ENCODE measurements around the gene OLIG1. TPM values are rescaled to one million over a fixed set of nuclear protein-coding genes. Genes with fewer than 3 reads are reported as not detected.

The OLIG1 gene
- total RNA-seq, 1 donor from 2014 or later, result 14.2 TPM

GRCh38 chr21:33022828-33023573 is 46.9 kb upstream of the OLIG1 start:
- Mint-ChIP-seq H3K9me3 (ENCODE audit: unreplicated experiment) (peaks cover 26% of the 10 kb centered on the region), H3K4me3 (ENCODE audit: unreplicated experiment) (peak overlapping the region; percentile 87), H3K4me1 (ENCODE audit: low read depth, unreplicated experiment) (peaks cover 21% of the 10 kb centered on the region), H3K27me3 (ENCODE audit: unreplicated experiment) (peaks cover 43% of the 10 kb centered on the region), H3K36me3 (ENCODE audit: unreplicated experiment) (no peaks in the 10 kb centered on the region), H3K27ac (ENCODE audit: unreplicated experiment) (no peak overlapping the region)
- TF ChIP-seq, protein P1, sequence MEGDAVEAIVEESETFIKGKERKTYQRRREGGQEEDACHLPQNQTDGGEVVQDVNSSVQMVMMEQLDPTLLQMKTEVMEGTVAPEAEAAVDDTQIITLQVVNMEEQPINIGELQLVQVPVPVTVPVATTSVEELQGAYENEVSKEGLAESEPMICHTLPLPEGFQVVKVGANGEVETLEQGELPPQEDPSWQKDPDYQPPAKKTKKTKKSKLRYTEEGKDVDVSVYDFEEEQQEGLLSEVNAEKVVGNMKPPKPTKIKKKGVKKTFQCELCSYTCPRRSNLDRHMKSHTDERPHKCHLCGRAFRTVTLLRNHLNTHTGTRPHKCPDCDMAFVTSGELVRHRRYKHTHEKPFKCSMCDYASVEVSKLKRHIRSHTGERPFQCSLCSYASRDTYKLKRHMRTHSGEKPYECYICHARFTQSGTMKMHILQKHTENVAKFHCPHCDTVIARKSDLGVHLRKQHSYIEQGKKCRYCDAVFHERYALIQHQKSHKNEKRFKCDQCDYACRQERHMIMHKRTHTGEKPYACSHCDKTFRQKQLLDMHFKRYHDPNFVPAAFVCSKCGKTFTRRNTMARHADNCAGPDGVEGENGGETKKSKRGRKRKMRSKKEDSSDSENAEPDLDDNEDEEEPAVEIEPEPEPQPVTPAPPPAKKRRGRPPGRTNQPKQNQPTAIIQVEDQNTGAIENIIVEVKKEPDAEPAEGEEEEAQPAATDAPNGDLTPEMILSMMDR (IDR thresholded peaks at IDR 0.05; ENCODE audit: partially characterized antibody, unreplicated experiment), result no peak
- DNase-seq, result peak; percentile 34

DNA sequence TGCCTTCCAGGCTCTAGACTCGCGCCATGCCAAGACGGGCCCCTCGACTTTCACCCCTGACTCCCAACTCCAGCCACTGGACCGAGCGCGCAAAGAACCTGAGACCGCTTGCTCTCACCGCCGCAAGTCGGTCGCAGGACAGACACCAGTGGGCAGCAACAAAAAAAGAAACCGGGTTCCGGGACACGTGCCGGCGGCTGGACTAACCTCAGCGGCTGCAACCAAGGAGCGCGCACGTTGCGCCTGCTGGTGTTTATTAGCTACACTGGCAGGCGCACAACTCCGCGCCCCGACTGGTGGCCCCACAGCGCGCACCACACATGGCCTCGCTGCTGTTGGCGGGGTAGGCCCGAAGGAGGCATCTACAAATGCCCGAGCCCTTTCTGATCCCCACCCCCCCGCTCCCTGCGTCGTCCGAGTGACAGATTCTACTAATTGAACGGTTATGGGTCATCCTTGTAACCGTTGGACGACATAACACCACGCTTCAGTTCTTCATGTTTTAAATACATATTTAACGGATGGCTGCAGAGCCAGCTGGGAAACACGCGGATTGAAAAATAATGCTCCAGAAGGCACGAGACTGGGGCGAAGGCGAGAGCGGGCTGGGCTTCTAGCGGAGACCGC is 46.3 kb upstream of the OLIG1 start:
- peaks cover 24% of the 10 kb centered on the region for H3K4me1 Mint-ChIP-seq (ENCODE audit: low read depth, unreplicated experiment)
- H3K27ac Mint-ChIP-seq (ENCODE audit: unreplicated experiment), result peak overlapping the region; percentile 35
- TF ChIP-seq, protein P1 (IDR thresholded peaks at IDR 0.05; ENCODE audit: partially characterized antibody, unreplicated experiment), result no peak
- peak; percentile 67 for DNase-seq
- H3K4me3 Mint-ChIP-seq (ENCODE audit: unreplicated experiment), result peak overlapping the region; percentile 92
- H3K27me3 Mint-ChIP-seq (ENCODE audit: unreplicated experiment), result peaks cover 40% of the 10 kb centered on the region
- peaks cover 30% of the 10 kb centered on the region for H3K9me3 Mint-ChIP-seq (ENCODE audit: unreplicated experiment)
- no peaks in the 10 kb centered on the region for H3K36me3 Mint-ChIP-seq (ENCODE audit: unreplicated experiment)

DNA sequence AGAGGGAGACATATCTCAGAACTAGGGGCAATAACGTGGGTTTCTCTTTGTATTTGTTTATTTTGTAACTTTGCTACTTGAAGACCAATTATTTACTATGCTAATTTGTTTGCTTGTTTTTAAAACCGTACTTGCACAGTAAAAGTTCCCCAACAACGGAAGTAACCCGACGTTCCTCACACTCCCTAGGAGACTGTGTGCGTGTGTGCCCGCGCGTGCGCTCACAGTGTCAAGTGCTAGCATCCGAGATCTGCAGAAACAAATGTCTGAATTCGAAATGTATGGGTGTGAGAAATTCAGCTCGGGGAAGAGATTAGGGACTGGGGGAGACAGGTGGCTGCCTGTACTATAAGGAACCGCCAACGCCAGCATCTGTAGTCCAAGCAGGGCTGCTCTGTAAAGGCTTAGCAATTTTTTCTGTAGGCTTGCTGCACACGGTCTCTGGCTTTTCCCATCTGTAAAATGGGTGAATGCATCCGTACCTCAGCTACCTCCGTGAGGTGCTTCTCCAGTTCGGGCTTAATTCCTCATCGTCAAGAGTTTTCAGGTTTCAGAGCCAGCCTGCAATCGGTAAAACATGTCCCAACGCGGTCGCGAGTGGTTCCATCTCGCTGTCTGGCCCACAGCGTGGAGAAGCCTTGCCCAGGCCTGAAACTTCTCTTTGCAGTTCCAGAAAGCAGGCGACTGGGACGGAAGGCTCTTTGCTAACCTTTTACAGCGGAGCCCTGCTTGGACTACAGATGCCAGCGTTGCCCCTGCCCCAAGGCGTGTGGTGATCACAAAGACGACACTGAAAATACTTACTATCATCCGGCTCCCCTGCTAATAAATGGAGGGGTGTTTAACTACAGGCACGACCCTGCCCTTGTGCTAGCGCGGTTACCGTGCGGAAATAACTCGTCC is 45.5 kb upstream of the OLIG1 start:
- Mint-ChIP-seq H3K4me3 (ENCODE audit: unreplicated experiment) (peak overlapping the region; percentile 92), H3K27me3 (ENCODE audit: unreplicated experiment) (peaks cover 35% of the 10 kb centered on the region), H3K9me3 (ENCODE audit: unreplicated experiment) (peaks cover 30% of the 10 kb centered on the region), H3K36me3 (ENCODE audit: unreplicated experiment) (no peaks in the 10 kb centered on the region), H3K4me1 (ENCODE audit: low read depth, unreplicated experiment) (peaks cover 25% of the 10 kb centered on the region), H3K27ac (ENCODE audit: unreplicated experiment) (peak overlapping the region; percentile 35)
- no peak for DNase-seq
- TF ChIP-seq, protein P1 (IDR thresholded peaks at IDR 0.05; ENCODE audit: partially characterized antibody, unreplicated experiment), result no peak

DNA sequence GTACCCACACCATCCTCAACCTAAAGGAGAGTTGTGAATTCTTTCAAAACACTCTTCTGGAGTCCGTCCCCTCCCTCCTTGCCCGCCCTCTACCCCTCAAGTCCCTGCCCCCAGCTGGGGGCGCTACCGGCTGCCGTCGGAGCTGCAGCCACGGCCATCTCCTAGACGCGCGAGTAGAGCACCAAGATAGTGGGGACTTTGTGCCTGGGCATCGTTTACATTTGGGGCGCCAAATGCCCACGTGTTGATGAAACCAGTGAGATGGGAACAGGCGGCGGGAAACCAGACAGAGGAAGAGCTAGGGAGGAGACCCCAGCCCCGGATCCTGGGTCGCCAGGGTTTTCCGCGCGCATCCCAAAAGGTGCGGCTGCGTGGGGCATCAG is 44.8 kb upstream of the OLIG1 start:
- H3K36me3 Mint-ChIP-seq (ENCODE audit: unreplicated experiment), result no peaks in the 10 kb centered on the region
- TF ChIP-seq, protein P1 (IDR thresholded peaks at IDR 0.05; ENCODE audit: partially characterized antibody, unreplicated experiment), result peak; percentile 49
- DNase-seq, result peak; percentile 78
- no peak overlapping the region for H3K27ac Mint-ChIP-seq (ENCODE audit: unreplicated experiment)
- peaks cover 32% of the 10 kb centered on the region for H3K27me3 Mint-ChIP-seq (ENCODE audit: unreplicated experiment)
- peaks cover 24% of the 10 kb centered on the region for H3K4me1 Mint-ChIP-seq (ENCODE audit: low read depth, unreplicated experiment)
- H3K4me3 Mint-ChIP-seq (ENCODE audit: unreplicated experiment), result peak overlapping the region; percentile 92
- H3K9me3 Mint-ChIP-seq (ENCODE audit: unreplicated experiment), result peaks cover 30% of the 10 kb centered on the region

Data from glutamatergic neuron (in vitro differentiated cells).